Measurements from ENCODE around the gene GAL3ST3. TPM values are rescaled to one million over a fixed set of nuclear protein-coding genes. Genes with fewer than 3 reads are reported as not detected.
A peak's percentile ranks its signal among the peaks of the same experiment; 100 is the strongest.

Gene GAL3ST3
- total RNA-seq, 2 experiments from 2014 or later = not detected

- Mint-ChIP-seq H3K36me3 (ENCODE audit: low read depth) (peaks cover 67% of the 10 kb centered on the region), H3K27me3 (ENCODE audit: low read depth) (no peaks in the 10 kb centered on the region), H3K27ac (peak overlapping the region; percentile 88), H3K9me3 (ENCODE audit: insufficient read depth) (no peaks in the 10 kb centered on the region), H3K4me3 (peak overlapping the region; percentile 62), H3K4me1 (ENCODE audit: low read depth) (peaks cover 63% of the 10 kb centered on the region)
- DNase-seq (peak; percentile 63), ATAC-seq (peak; percentile 5)
- ChIA-PET CTCF (interaction anchor here (0.7 to 8.4 kb wide), 33 partner anchors 10 to 220 kb away, joined by 3 to 116 read pairs (median 5); partner anchors contain the start of genes BANF1, CCDC85B, CST6 and SF3B2), POLR2A (interaction anchor here (1.3 to 5.0 kb wide), 3 partner anchors 13 to 66 kb away, joined by 3 to 26 read pairs (median 17); partner anchors contain the start of gene SF3B2)
These were observed 20.2 kb upstream of the GAL3ST3 start for GRCh38 chr11:66068923-66069714.

DNA sequence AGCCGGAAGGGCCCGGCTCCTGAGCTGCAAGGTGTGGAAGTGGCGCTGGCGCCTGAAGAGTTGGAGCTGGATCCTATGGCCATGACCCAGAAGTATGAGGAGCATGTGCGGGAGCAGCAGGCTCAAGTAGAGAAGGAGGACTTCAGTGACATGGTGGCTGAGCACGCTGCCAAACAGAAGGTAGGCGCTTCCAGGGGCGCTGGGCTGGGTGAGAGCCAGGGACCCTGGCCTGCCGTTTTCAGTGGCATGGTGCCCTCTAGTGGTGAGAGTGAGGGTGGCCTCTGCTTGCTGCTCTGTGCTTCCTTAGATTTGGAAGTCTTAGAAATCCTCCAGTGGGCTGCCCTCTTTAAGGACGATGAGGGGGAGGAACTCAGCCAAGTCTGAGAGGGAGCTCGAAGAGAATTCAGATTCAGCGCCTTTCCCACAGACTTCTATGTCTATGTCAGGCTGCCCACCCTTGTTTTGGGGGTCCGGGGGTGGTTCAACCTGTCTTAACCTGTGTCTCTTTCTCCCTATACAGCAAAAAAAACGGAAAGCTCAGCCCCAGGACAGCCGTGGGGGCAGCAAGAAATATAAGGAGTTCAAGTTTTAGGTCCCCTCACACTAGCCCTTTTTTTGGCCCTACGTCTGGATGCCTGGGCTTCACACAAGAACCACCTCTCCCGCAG lies 19.3 kb upstream of the GAL3ST3 start:
- Mint-ChIP-seq H3K27ac (peak overlapping the region; percentile 88), H3K4me3 (no peak overlapping the region), H3K36me3 (ENCODE audit: low read depth) (peaks cover 72% of the 10 kb centered on the region), H3K27me3 (ENCODE audit: low read depth) (no peaks in the 10 kb centered on the region), H3K9me3 (ENCODE audit: insufficient read depth) (no peaks in the 10 kb centered on the region), H3K4me1 (ENCODE audit: low read depth) (peaks cover 67% of the 10 kb centered on the region)
- peak; percentile 39 for ATAC-seq
- peak; percentile 83 for DNase-seq
- CTCF ChIA-PET = interaction anchor here (0.6 to 8.4 kb wide), 43 partner anchors 9 to 903 kb away, joined by 3 to 116 read pairs (median 4); partner anchors contain the start of genes BANF1, CCDC85B, CST6 and SF3B2
- POLR2A ChIA-PET = interaction anchor here (0.7 to 5.0 kb wide), 6 partner anchors 12 to 69 kb away, joined by 3 to 26 read pairs (median 4); partner anchors contain the start of gene SF3B2

DNA sequence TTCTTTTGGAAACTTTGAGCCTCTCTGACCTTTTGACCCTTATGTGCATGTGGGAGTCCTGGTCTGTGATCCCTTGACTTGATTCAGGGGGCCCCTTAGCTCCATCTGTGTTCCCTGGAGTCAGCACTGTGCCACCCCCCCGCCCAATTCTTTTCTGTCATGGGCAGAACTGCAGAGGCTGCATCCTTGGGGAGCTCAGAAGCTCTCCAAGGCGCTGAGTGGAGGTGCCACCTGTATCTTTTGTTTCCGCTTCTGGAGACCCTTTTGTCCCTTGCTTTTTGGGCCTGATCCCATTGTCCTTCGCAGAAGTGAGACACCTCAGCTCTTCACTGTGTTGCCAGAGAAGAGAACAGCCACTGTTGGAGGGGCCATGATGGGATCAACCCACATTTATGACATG lies 18.7 kb upstream of the GAL3ST3 start:
- peaks cover 67% of the 10 kb centered on the region for H3K4me1 Mint-ChIP-seq (ENCODE audit: low read depth)
- POLR2A ChIA-PET = interaction anchor here (0.7 to 5.0 kb wide), 6 partner anchors 12 to 69 kb away, joined by 3 to 26 read pairs (median 4); partner anchors contain the start of gene SF3B2

GRCh38 chr11:66066751-66067150 lies 17.8 kb upstream of the GAL3ST3 start:
- Mint-ChIP-seq H3K9me3 (ENCODE audit: insufficient read depth) (no peaks in the 10 kb centered on the region), H3K36me3 (ENCODE audit: low read depth) (peaks cover 71% of the 10 kb centered on the region), H3K4me3 (no peak overlapping the region), H3K27ac (peak overlapping the region; percentile 69), H3K4me1 (ENCODE audit: low read depth) (peaks cover 58% of the 10 kb centered on the region), H3K27me3 (ENCODE audit: low read depth) (no peaks in the 10 kb centered on the region)
- ATAC-seq = no peak
- ChIA-PET CTCF (interaction anchor here (1.1 to 8.4 kb wide), 11 partner anchors 13 to 193 kb away, joined by 3 to 116 read pairs (median 11); partner anchors contain the start of gene SF3B2), POLR2A (interaction anchor here (0.8 to 5.0 kb wide), 3 partner anchors 11 to 15 kb away, joined by 3 to 26 read pairs (median 17); partner anchors contain the start of gene SF3B2)
- DNase-seq = no peak

More for the DNA sequence above, 18.7 kb upstream of the GAL3ST3 start:
- no peak overlapping the region for H3K27ac Mint-ChIP-seq
- CTCF ChIA-PET = interaction anchor here (0.8 to 8.4 kb wide), 29 partner anchors 8 to 902 kb away, joined by 3 to 116 read pairs (median 5); partner anchors contain the start of genes BANF1, CCDC85B and SF3B2
- no peak for ATAC-seq
- peaks cover 74% of the 10 kb centered on the region for H3K36me3 Mint-ChIP-seq (ENCODE audit: low read depth)
- no peak for DNase-seq
- no peaks in the 10 kb centered on the region for H3K9me3 Mint-ChIP-seq (ENCODE audit: insufficient read depth)
- H3K4me3 Mint-ChIP-seq = no peak overlapping the region
- H3K27me3 Mint-ChIP-seq (ENCODE audit: low read depth) = no peaks in the 10 kb centered on the region

- ATAC-seq (no peak), DNase-seq (no peak)
- Mint-ChIP-seq H3K9me3 (ENCODE audit: insufficient read depth) (no peaks in the 10 kb centered on the region), H3K4me3 (no peak overlapping the region), H3K27ac (no peak overlapping the region), H3K36me3 (ENCODE audit: low read depth) (peaks cover 82% of the 10 kb centered on the region), H3K4me1 (ENCODE audit: low read depth) (peaks cover 57% of the 10 kb centered on the region), H3K27me3 (ENCODE audit: low read depth) (no peaks in the 10 kb centered on the region)
- ChIA-PET POLR2A (no interaction called here), CTCF (interaction anchor here (1.1 to 7.7 kb wide), 3 partner anchors 12 to 70 kb away, joined by 3 to 112 read pairs (median 18); partner anchors contain the start of gene SF3B2)
These were observed 15.6 kb upstream of the GAL3ST3 start for GRCh38 chr11:66064571-66064970.

- POLR2A ChIA-PET = interaction anchor here (1.1 kb wide), 1 partner anchor 11 kb away, joined by 3 read pairs; the partner anchor contains the start of gene SF3B2
These were observed 14.9 kb upstream of the GAL3ST3 start for GRCh38 chr11:66063900-66064299.

GRCh38 chr11:66062408-66062807 lies 13.4 kb upstream of the GAL3ST3 start:
- CTCF ChIA-PET = interaction anchor here (0.9 to 3.6 kb wide), 5 partner anchors 10 to 174 kb away, joined by 3 to 18 read pairs (median 4); partner anchors contain the start of genes FIBP and SF3B2
- no peak for ATAC-seq
- Mint-ChIP-seq H3K27me3 (ENCODE audit: low read depth) (no peaks in the 10 kb centered on the region), H3K4me1 (ENCODE audit: low read depth) (peaks cover 35% of the 10 kb centered on the region), H3K4me3 (no peak overlapping the region), H3K27ac (peak overlapping the region; percentile 26), H3K9me3 (ENCODE audit: insufficient read depth) (no peaks in the 10 kb centered on the region), H3K36me3 (ENCODE audit: low read depth) (peaks cover 81% of the 10 kb centered on the region)
- POLR2A ChIA-PET = interaction anchor here (0.5 kb wide), 2 partner anchors 22 to 76 kb away, joined by 3 to 4 read pairs; no protein-coding TSS in a partner anchor
- no peak for DNase-seq

More at GRCh38 chr11:66063900-66064299, 14.9 kb upstream of the GAL3ST3 start:
- CTCF ChIA-PET = interaction anchor here (1.1 to 3.6 kb wide), 3 partner anchors 12 to 61 kb away, joined by 3 to 18 read pairs (median 3); partner anchors contain the start of gene SF3B2
- no peak overlapping the region for H3K4me3 Mint-ChIP-seq
- peaks cover 50% of the 10 kb centered on the region for H3K4me1 Mint-ChIP-seq (ENCODE audit: low read depth)
- DNase-seq (no peak), ATAC-seq (no peak)
- H3K27me3 Mint-ChIP-seq (ENCODE audit: low read depth) = no peaks in the 10 kb centered on the region
- H3K9me3 Mint-ChIP-seq (ENCODE audit: insufficient read depth) = no peaks in the 10 kb centered on the region
- peak overlapping the region; percentile 22 for H3K27ac Mint-ChIP-seq
- peaks cover 84% of the 10 kb centered on the region for H3K36me3 Mint-ChIP-seq (ENCODE audit: low read depth)

DNA sequence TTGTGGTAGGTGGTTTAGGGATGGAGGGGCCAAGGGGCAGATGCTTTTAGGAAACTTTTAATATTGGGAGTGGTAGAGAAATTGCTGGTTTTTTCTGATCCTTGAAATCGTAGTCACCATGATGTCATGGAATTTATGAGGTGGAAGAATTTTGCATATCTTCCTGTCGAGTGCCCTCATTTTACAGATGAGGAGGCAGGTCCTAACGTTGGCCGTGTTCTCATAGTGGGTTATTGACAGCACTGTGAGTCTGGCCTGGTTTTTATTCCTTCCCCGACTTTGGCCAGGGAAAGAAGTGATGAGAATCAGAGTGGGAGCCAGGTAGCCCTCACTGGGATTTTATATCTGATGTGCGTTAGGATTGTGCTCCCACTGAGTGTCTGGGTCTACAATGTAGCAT lies 12.3 kb upstream of the GAL3ST3 start:
- no peak for DNase-seq
- ATAC-seq = peak; percentile 27
- ChIA-PET POLR2A (interaction anchor here (2.0 kb wide), 1 partner anchor 18 kb away, joined by 6 read pairs; no protein-coding TSS in a partner anchor), CTCF (interaction anchor here (3.8 kb wide), 1 partner anchor 7 kb away, joined by 25 read pairs; no protein-coding TSS in a partner anchor)
- Mint-ChIP-seq H3K9me3 (ENCODE audit: insufficient read depth) (no peaks in the 10 kb centered on the region), H3K27me3 (ENCODE audit: low read depth) (no peaks in the 10 kb centered on the region), H3K27ac (no peak overlapping the region), H3K36me3 (ENCODE audit: low read depth) (peaks cover 82% of the 10 kb centered on the region), H3K4me1 (ENCODE audit: low read depth) (peaks cover 23% of the 10 kb centered on the region), H3K4me3 (no peak overlapping the region)

DNA sequence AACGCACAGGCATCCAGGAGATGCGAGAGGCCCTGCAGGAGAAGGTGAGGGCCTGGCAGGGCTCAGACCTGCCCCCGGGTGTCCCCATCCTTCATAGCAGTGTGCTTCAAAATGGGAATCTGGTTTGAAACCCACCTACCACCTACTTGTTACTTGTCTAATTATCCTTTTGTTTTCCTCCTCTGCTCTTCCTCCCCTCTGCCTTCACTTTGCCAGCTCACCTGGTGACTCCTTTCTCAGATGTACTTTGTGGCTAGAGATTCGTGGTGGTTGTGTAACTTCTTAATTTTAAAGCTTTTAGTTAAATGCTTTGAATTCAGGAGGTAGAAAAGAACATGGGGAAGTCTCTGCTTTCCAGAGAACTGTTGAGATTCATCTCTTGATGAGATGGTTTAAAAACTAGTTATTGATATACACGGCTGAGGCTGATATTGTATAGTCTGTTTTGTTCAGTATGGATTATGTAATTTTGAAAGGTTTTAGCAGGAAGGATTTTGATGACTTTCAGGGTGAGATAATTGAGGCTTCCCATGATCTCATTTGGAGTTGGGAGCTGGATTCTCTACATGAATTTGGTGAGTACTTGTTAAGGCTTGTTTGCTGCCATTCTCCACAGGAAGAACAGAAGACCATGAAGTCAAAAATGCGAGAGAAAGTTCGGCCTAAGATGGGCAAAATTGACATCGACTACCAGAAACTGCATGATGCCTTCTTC lies 11.2 kb upstream of the GAL3ST3 start:
- Mint-ChIP-seq H3K27ac (no peak overlapping the region), H3K36me3 (ENCODE audit: low read depth) (peaks cover 85% of the 10 kb centered on the region), H3K27me3 (ENCODE audit: low read depth) (no peaks in the 10 kb centered on the region), H3K4me1 (ENCODE audit: low read depth) (peaks cover 19% of the 10 kb centered on the region), H3K4me3 (no peak overlapping the region), H3K9me3 (ENCODE audit: insufficient read depth) (no peaks in the 10 kb centered on the region)
- CTCF ChIA-PET = interaction anchor here (0.9 to 3.8 kb wide), 4 partner anchors 8 to 75 kb away, joined by 3 to 25 read pairs (median 15); no protein-coding TSS in a partner anchor
- POLR2A ChIA-PET = interaction anchor here (1.4 to 2.0 kb wide), 2 partner anchors 15 to 19 kb away, joined by 3 to 6 read pairs; no protein-coding TSS in a partner anchor
- DNase-seq (no peak), ATAC-seq (no peak)

DNA sequence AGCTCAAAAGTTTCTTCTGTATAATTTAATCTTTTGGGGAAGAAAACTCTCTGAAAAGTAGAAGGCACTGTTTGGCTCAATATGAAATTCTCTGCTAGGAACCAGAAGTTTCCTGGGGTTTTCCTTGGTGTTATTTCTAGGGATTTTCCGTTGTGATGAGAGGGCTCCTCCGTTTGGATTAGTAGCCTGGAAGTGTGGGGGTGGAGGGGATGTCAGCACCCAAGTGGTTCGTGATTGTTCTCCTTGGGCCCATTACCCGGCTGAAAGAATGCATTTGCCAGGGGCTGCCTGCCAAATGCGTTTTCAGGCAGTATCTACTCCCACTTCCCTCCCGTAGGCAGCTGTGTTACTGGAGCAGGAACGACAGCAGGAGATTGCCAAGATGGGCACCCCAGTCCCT lies 7.5 kb upstream of the GAL3ST3 start:
- H3K9me3 Mint-ChIP-seq (ENCODE audit: insufficient read depth) = no peaks in the 10 kb centered on the region

More for the DNA sequence above, 7.5 kb upstream of the GAL3ST3 start:
- CTCF ChIA-PET = interaction anchor here (1.3 to 6.2 kb wide), 4 partner anchors 11 to 34 kb away, joined by 4 to 81 read pairs (median 14); partner anchors contain the start of gene PACS1
- H3K27ac Mint-ChIP-seq = no peak overlapping the region
- peaks cover 76% of the 10 kb centered on the region for H3K36me3 Mint-ChIP-seq (ENCODE audit: low read depth)
- H3K4me1 Mint-ChIP-seq (ENCODE audit: low read depth) = peaks cover 22% of the 10 kb centered on the region
- DNase-seq = no peak
- no peaks in the 10 kb centered on the region for H3K27me3 Mint-ChIP-seq (ENCODE audit: low read depth)
- H3K4me3 Mint-ChIP-seq = no peak overlapping the region
- ATAC-seq = no peak
- POLR2A ChIA-PET = interaction anchor here (0.6 to 3.4 kb wide), 2 partner anchors 12 to 98 kb away, joined by 4 to 17 read pairs; partner anchors contain the start of gene PACS1
